ENCODE data around the gene HMGXB4.
A peak's percentile ranks its signal among the peaks of the same experiment; 100 is the strongest.

Gene HMGXB4

GRCh38 chr22:35258191-35258988 is 1.1 kb downstream of the HMGXB4 start:
- peak in 1 of 5 experiments; percentile 36 for DNase-seq

- no peak for DNase-seq
Observed at GRCh38 chr22:35264986-35265385, 7.7 kb downstream of the HMGXB4 start.

GRCh38 chr22:35266277-35266676 is 9.0 kb downstream of the HMGXB4 start:
- no peak for DNase-seq

DNA sequence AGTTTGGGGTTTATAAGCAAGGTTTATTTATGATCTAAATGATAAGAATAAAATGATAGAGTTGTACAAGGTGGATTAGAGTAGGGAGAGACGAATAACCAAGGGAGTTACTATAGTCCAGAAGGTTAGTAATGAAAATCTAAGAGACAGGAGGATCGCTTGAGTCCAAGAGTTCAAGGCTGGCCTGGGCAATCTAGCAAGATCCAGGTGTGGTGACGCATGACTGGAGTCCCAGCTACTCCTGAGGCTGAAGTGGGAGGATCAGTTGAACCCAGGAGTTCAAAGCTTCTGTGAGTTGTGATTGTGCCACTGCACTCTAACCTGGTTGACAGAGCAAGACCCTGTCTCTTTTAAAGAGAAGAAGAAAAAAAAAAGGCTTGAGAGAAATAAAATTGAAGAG is 12.3 kb downstream of the HMGXB4 start:
- DNase-seq, result no peak

DNA sequence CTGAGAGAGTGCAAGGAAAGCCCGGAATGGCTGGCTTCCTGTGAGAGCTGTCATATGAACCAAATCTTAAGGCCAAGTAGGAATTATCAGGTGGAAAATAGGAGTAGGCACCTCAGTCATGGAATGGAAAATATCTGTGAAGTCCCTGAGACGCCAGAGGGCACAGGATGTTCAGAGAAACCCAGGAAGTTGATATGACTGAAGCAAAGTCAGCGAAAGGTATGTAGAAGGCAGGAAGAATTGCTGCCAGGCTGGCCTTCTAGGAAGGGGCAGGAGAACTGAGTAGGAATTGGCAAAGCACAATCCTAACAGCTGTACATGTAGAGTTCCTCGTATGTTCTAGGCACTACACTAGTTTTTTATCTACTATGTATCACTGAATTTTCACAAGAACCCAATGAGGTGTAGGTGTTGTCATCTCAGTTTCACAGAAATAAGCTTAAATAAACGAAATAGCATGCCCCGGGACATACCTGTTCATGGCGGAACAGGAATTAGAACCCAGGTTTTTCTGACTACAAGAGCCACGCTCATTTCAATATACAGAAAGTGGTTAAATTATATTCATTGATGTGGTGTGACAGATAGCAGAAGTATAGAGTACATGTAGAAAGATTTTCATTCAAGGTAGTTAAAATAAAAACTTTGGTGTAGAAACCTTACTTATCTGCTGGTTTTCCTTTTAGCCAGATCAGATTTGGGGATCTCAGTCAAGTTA is 17.0 kb downstream of the HMGXB4 start:
- peak in 1 of 5 experiments; percentile 25 for DNase-seq

GRCh38 chr22:35275580-35275979 is 18.3 kb downstream of the HMGXB4 start:
- no peak for DNase-seq

DNA sequence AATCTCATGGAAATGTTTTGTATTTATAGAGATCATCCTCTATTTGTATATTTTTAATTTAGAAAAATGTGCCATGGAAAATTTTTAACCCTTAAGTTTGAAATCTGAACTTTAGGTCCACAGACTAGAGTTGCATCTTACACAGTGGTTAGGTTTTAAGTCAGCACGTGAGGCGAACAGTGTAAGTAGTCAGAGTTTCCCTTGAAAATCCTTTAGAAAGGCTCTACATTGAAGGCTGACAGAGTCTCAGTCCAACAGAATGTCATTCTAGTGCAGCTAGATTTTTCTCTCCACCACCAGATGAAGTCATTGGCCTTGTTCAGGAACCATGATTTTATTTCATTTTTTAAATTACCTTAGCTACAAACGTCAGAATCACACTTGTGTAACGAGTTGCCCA is 18.7 kb downstream of the HMGXB4 start:
- DNase-seq, result no peak

DNA sequence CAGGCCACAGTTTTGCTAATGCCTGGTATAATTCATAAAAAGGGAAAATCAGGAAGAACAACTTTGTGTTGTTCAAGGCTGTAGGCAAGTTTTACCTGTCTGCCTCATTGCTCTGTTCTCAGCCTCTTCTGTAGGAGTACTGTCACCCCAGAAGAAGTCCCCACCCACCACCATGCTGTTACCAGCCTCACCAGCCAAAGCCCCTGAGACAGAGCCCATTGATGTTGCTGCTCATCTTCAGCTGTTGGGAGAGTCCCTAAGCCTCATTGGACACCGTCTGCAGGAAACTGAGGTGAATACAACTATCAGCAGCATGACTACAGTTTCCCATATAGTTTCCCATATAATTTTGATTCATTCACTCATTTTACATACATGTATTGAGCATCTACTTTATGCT is 30.8 kb downstream of the HMGXB4 start:
- DNase-seq, result no peak

- DNase-seq, result no peak
Observed at GRCh38 chr22:35292786-35293185, 35.5 kb downstream of the HMGXB4 start.

DNA sequence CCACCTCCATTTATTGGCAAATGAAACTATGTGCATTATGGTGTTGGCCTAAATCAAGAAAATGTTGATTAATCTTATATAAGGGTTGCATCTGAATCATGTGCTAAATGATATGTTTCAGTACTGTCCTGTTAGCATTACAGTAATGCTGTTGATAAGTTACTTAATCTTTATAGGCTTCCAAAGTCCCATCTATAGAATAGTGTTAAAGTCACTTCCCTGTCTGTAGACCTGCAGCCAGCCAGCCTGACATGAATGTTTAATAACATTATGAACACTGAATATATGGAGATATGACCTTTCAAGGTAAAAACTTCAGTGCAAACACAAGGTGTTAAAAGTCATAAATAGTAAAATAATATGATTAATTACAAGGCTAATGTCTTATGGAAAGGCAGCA is 38.8 kb downstream of the HMGXB4 start:
- DNase-seq, result no peak

GRCh38 chr22:35299217-35299672 is 42.0 kb downstream of the HMGXB4 start:
- DNase-seq, result peak in 1 of 5 experiments; percentile 63

DNA sequence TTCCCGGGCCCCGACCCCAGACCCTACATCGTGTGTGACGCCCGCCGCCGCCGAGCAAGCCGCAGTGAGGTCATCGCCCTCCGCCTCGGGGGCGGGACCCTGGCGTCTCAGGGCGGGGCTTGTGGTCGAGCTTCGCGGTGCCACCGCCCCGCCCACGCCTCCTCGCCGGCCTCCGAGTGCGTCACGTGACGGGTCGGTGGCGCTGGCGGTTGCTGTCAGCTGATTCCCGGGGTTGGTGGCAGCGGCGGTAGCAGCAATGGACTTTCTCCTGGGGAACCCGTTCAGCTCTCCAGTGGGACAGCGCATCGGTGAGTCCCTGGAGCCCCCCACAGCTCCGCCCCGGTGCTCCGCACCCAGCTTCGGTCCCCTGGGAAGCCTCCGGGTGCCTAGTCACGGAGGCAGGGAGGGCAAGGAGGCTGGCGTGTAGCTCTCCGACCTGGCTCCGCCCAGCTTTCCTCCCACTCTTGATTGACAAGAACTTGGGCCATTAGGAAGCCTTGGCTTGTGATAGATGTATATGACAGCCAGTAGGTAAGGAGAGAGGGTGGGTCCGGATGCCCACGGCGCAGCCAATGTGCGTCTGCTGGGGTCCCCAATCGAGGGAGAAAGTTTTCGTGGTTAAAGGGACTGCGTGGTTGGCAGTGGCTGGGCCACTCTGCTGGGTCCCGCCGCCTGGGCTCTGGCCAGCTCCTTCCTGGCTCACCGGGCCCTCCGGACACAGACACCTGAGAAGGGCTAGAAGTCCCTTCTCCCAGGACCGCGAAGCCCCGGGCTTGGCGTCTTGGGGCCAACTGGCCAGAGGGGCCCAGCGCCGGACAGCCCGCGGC is 42.6 kb downstream of the HMGXB4 start, which contains the start of gene TOM1:
TOM1 (plus strand) TSS at position 222 of the 827 bp plus-strand sequence; CDS start at position 257, 35 bp downstream.
- DNase-seq, result peak; percentile 94 to 98 (median 97)

GRCh38 chr22:35301372-35301874 is 44.1 kb downstream of the HMGXB4 start:
- peak in 1 of 5 experiments; percentile 22 for DNase-seq

DNA sequence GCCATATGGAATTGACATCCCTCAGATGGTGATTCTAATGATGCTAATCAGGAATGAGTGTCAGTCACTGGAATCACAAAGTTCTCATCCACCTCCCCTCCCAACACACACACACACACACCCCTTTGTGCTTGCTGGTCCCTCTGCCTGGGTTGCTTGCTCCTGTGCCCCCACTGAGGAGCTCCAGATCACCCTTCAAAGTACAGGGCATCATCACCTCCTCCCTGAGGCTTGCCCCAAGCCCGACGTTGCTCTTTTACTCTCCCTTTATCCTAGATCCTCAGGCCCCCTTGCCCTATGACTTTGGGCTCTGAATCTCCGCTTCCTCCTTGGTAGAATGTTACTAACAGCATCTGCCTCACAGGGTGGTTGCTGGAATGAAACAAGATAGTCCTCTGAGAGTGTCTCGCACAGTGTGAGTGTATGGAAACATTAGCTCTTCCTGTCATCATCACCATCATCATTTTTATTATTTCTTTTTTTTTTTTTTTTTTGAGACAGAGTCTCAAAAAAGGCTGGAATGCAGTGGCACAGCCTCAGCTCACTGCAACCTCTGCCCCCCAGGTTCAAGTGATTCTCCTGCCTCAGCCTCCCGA is 45.8 kb downstream of the HMGXB4 start:
- no peak for DNase-seq

GRCh38 chr22:35305525-35306070 is 48.3 kb downstream of the HMGXB4 start:
- DNase-seq, result peak in 1 of 5 experiments; percentile 56

- peak in 2 of 5 experiments; percentile 24 to 67 for DNase-seq
Observed at GRCh38 chr22:35306350-35306967, 49.2 kb downstream of the HMGXB4 start.

GRCh38 chr22:35307372-35307771 is 50.1 kb downstream of the HMGXB4 start:
- DNase-seq, result no peak

- no peak for DNase-seq
Observed at GRCh38 chr22:35307892-35308291, 50.6 kb downstream of the HMGXB4 start.

GRCh38 chr22:35308480-35309021 is 51.3 kb downstream of the HMGXB4 start:
- peak in 1 of 5 experiments; percentile 67 for DNase-seq

DNA sequence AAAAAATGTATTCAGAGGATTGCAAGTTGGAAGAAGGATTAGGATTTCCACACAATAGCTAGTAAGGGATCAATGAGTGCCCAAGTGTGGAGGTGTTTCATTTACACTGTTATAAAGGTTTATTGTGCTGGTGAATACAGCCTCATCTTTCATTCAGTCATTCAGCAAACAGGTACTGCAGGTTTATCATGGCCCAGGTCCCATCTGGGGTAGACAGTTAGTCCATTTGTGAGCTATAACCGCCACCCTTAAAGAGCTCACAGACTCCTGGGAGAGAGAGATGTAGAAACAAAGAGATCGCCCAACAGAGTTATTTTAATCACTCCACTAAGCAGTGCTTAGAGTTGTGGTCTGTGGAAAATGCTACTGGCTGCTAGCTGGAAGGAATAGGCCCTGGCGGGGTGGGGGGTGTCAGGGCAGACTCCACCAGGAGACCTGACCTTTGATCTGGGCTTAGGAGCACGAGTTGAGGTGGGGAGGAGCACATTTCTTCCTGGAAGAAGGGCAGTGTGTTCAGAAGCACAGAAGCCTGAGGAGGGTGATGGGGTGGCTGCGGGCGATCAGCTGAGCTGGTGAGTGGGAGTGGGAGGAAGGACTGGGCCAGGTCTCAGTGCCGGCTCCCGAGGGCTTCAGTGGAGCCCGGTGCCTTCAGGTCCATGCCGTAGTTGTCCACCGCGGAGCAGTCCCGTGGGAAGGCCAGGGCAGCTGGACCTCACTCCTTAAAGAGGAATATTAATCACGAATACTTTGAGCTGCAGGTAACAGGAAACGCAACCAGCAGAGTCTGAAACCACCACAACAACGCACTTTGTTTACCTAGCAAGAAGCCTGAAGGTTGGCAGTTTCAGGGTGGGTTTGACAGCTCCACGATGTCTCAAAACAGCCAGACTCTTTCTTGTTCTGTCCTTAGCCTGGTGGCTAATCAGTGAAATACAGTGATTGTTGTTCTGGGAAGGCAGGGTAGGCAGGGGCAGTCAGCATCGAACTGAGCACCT is 53.6 kb downstream of the HMGXB4 start:
- DNase-seq, result peak in 1 of 5 experiments; percentile 83

Measured in T-helper 2 cell (primary cell).